ENCODE results near the gene ZIC4.

Gene ZIC4

DNA sequence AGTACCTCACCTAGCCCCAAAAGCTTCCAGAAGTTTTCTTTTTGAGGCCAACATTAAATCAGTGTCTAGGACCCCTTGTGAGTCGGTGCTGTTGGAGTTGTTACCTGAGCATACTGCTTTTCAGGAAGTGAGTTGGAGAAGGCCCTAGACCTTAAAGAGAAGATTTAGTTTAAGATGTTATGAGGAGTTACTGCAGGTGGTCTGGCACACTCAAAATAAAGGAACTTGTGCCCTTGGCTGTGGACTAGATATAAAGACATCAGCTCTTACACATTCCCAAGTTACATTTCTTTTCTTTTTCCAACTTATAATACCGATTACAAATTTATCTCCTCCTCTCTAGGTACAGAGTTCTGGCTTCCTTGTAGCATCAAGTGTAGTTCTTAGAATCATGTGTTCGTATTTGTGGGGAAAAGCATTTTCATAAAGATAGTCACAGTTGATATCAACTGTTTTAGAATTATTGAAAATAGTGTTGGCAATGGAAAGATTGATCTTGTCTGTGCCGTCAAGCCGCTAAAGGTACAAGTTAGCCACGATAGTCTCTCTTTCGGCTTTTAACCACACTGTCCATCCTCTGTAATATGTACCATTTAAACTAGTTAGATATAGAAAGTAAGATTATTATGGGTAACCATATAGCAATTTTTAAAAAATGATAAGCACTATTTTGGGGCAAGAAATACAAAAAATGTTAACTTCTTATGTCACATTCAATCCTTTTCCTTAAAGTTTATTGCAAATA is 11.4 kb upstream of the ZIC4 start:
- Histone ChIP-seq H3K27me3 (replicated peaks) (no peaks in the 10 kb centered on the region), H3K36me3 (replicated peaks) (peaks cover 2% of the 10 kb centered on the region), H3K27ac (no peak overlapping the region), H3K4me3 (ENCODE audit: low read depth, low read length) (no peak overlapping the region)
- TF ChIP-seq, protein P1, sequence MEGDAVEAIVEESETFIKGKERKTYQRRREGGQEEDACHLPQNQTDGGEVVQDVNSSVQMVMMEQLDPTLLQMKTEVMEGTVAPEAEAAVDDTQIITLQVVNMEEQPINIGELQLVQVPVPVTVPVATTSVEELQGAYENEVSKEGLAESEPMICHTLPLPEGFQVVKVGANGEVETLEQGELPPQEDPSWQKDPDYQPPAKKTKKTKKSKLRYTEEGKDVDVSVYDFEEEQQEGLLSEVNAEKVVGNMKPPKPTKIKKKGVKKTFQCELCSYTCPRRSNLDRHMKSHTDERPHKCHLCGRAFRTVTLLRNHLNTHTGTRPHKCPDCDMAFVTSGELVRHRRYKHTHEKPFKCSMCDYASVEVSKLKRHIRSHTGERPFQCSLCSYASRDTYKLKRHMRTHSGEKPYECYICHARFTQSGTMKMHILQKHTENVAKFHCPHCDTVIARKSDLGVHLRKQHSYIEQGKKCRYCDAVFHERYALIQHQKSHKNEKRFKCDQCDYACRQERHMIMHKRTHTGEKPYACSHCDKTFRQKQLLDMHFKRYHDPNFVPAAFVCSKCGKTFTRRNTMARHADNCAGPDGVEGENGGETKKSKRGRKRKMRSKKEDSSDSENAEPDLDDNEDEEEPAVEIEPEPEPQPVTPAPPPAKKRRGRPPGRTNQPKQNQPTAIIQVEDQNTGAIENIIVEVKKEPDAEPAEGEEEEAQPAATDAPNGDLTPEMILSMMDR (IDR thresholded peaks at IDR 0.05; ENCODE audit: low read depth, low read length, missing control alignments) = no peak
- DNase-seq = no peak
- in situ Hi-C loops (cut with HindIII; ENCODE audit: low pct_ligation_motif_present, low sequenced_read_pairs) = loop anchor here (25.0 kb wide), 1 partner anchor 670 kb away; no protein-coding TSS in a partner anchor

DNA sequence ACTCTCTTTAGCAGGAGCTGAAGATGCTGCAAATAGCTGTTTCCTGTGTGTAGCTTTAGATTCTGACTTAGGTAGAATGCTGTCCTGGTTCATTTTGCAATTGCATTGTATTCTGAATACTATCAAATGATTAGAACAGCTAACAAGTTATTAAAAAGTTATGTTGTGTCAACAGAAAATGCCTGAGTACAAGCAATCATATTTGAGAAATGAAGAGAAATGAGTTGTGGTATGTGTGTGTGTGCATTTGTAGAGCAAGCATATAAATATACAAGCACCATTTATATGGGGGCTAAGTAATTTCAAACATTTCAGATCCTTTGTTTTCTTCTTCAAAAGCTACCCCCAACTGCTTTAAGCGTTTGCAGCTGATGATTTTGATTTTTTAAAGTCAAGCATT is 10.6 kb upstream of the ZIC4 start:
- DNase-seq = no peak
- Histone ChIP-seq H3K36me3 (replicated peaks) (peaks cover 6% of the 10 kb centered on the region), H3K27me3 (replicated peaks) (no peaks in the 10 kb centered on the region), H3K27ac (no peak overlapping the region), H3K4me3 (ENCODE audit: low read depth, low read length) (no peak overlapping the region)
- in situ Hi-C loops (cut with HindIII; ENCODE audit: low pct_ligation_motif_present, low sequenced_read_pairs) = loop anchor here (25.0 kb wide), 1 partner anchor 670 kb away; no protein-coding TSS in a partner anchor
- TF ChIP-seq, protein P1 (IDR thresholded peaks at IDR 0.05; ENCODE audit: low read depth, low read length, missing control alignments) = no peak

DNA sequence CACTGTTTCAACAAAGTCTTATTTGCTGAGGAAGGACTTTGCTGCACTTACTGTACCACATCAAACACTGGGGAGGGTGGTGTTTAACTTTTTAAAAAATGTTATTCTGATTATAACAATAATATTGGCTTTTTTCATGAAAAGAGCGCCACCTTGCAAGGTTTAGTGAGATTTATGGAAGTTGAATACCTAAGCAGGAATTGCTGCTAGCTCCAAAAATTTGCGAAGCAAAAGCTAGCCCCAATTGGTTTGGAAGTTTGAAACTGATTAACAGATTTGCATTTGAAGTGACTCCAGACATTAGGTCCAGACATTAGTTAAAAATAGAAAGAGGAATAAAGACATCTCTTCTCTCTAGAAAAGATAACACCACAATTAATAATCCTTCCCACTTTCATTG is 9.5 kb upstream of the ZIC4 start:
- H3K27me3 ChIP-seq (replicated peaks) = no peaks in the 10 kb centered on the region
- peak; percentile 24 for DNase-seq
- in situ Hi-C loops (cut with HindIII; ENCODE audit: low pct_ligation_motif_present, low sequenced_read_pairs) = loop anchor here (25.0 kb wide), 1 partner anchor 671 kb away; no protein-coding TSS in a partner anchor
- peaks cover 6% of the 10 kb centered on the region for H3K36me3 ChIP-seq (replicated peaks)
- no peak overlapping the region for H3K27ac ChIP-seq
- TF ChIP-seq, protein P1 (IDR thresholded peaks at IDR 0.05; ENCODE audit: low read depth, low read length, missing control alignments) = peak; percentile 17
- no peak overlapping the region for H3K4me3 ChIP-seq (ENCODE audit: low read depth, low read length)

DNA sequence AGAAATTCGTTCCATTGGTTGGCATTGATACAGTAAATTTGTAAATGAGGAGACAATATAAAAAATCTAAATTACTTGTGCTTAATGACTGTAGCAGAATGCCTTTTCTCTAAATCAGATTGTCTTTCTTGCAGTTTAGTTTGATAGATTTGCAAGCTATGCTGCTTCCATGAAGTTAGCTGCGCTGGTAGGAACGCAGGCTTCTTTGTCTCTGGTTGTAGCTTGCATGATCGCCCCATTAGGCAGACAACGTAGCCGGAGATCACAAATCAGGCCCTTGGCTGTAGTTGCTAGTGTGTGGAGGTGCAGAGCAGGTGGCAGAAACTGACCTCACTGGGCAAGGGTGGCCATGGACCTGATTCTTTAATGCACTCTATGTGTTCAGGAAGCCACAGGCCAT is 8.9 kb upstream of the ZIC4 start:
- Histone ChIP-seq H3K27me3 (replicated peaks) (no peaks in the 10 kb centered on the region), H3K36me3 (replicated peaks) (peaks cover 6% of the 10 kb centered on the region), H3K4me3 (ENCODE audit: low read depth, low read length) (peak overlapping the region; percentile 16), H3K27ac (no peak overlapping the region)
- in situ Hi-C loops (cut with HindIII; ENCODE audit: low pct_ligation_motif_present, low sequenced_read_pairs) = loop anchor here (25.0 kb wide), 1 partner anchor 672 kb away; no protein-coding TSS in a partner anchor
- TF ChIP-seq, protein P1 (IDR thresholded peaks at IDR 0.05; ENCODE audit: low read depth, low read length, missing control alignments) = no peak
- DNase-seq = peak; percentile 12

DNA sequence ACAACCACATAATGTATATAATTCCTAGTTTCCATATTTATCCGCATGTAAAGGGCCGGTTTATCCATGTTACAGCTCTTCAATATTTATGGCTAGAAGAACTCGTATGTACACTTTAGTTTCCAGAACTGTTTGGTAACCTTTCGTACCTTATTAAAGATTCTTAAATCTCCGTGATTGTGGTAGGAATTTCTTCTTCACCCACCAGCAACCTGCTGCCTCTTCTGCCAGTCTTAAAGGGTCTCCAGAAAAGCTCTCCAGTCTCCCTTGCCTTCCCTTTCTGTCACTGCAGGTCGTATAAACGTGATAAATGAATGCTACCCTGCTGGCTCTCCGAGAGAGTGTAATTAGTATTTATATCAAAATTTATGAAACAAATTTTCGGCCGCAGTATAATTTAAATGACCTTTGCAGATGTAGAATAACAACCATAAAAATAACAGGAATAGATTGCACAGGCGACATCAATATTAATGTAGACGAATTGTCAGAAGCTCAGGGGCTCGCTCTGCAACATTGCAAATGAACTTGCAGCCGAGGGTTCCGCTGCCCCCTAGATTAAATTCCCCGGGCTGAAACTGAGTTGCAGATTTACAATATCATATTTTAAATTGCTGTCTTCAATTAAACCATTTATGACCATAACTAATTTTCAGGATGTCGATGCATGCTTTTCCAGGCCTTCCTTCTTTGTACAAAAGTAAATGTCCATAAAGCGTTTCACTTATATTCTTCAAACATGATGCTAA is 8.2 kb upstream of the ZIC4 start:
- Histone ChIP-seq H3K27ac (peak overlapping the region; percentile 21), H3K4me3 (ENCODE audit: low read depth, low read length) (peak overlapping the region; percentile 42), H3K36me3 (replicated peaks) (peaks cover 6% of the 10 kb centered on the region), H3K27me3 (replicated peaks) (no peaks in the 10 kb centered on the region)
- TF ChIP-seq, protein P1 (IDR thresholded peaks at IDR 0.05; ENCODE audit: low read depth, low read length, missing control alignments) = no peak
- peak; percentile 10 for DNase-seq
- in situ Hi-C loops (cut with HindIII; ENCODE audit: low pct_ligation_motif_present, low sequenced_read_pairs) = loop anchor here (25.0 kb wide), 1 partner anchor 673 kb away; no protein-coding TSS in a partner anchor
